Sigmoid colon (tissue), 7 donors: Measurements from ENCODE around the gene WWTR1. TPM values are rescaled to one million over a fixed set of nuclear protein-coding genes. Genes with fewer than 3 reads are reported as not detected.

ENCODE experiments used
- DNase-seq: peaks from one replicate; pipeline ENCODE4 v3.0.0-alpha.2; 2019
- H3K27ac ChIP-seq, 4 donors: fragments of 200-600 bp; sonication (generic); one replicate each; pipeline ENCODE4 v1.5.1; 2016 to 2019; ENCODE audit warnings: mild to moderate bottlenecking in 1 of 4
- H3K27me3 ChIP-seq, 3 donors: fragments of 200-600 bp; sonication (generic); one replicate each; pipeline ENCODE4 v1.5.1; 2019; ENCODE audit warnings: mild to moderate bottlenecking in 1 of 3
- H3K36me3 ChIP-seq, 4 donors: fragments of 200-600 bp; sonication (generic); one replicate each; pipeline ENCODE4 v1.5.1; 2016 to 2019
- H3K4me1 ChIP-seq, 4 donors: fragments of 200-600 bp; sonication (generic); one replicate each; pipeline ENCODE4 v1.5.1; 2017 to 2019
- H3K4me3 ChIP-seq, 4 donors: fragments of 200-600 bp; sonication (generic); one replicate each; pipeline ENCODE4 v1.5.1; 2017 to 2019; ENCODE audit warnings: mild to moderate bottlenecking in 2 of 4, moderate library complexity in 1 of 4
- H3K9me3 ChIP-seq, 4 donors: fragments of 200-600 bp in 3 of 4; sonication (generic) in 3 of 4; one replicate each; pipeline versions ENCODE4 v1.5.1 to v1.6.1; 2013 to 2019
- CTCF ChIP-seq, 4 experiments: fragments of 450-650 bp in 3 of 4; fragments of 200-600 bp in 1 of 4; IDR thresholded peaks; one replicate each; pipeline ENCODE4 v1.5.1; 2016 to 2019; ENCODE audit warnings: antibody characterized with exemption in 4 of 4, mild to moderate bottlenecking in 3 of 4, moderate library complexity in 2 of 4
- EP300 ChIP-seq, 4 donors: sonication (generic); formaldehyde crosslinking; IDR thresholded peaks; one replicate each; pipeline ENCODE4 v1.6.1; 2017; ENCODE audit warnings: antibody characterized with exemption in 4 of 4
- POLR2A ChIP-seq, 2 donors: fragments of 450-650 bp; IDR thresholded peaks; one replicate each; pipeline ENCODE4 v1.6.1; 2016; ENCODE audit warnings: antibody characterized with exemption in 2 of 2, mild to moderate bottlenecking in 2 of 2, moderate library complexity in 2 of 2
- POLR2AphosphoS5 ChIP-seq, 4 donors: sonication (generic); formaldehyde crosslinking; IDR thresholded peaks; one replicate each; pipeline ENCODE4 v1.6.1; 2017; ENCODE audit warnings: antibody characterized with exemption in 4 of 4
- WGBS, 2 donors: extraction: QIAGEN DNeasy Blood & Tissue Kit; methylation state at CpG; one replicate each; pipeline ENCODE4 v1.1.7; 2013; 5-methylcytosine and 5-hydroxymethylcytosine counted together
- intact Hi-C: fragments of 100-400 bp; cut with DNase I; formaldehyde crosslinking; loops from one replicate; pipeline ENCODE4 v1.15.1; 2023
- polyA plus RNA-seq, 3 donors: library from polyadenylated mRNA; stranded (reverse); fragments of 200-250 nt; gene quantifications; one replicate each; pipeline ENCODE4 v1.2.3, GENCODE V29; 2013
- total RNA-seq, 4 donors: library from RNA; depleted of rRNA; stranded (reverse); fragments of >200 nt; gene quantifications; one replicate each; pipeline ENCODE4 v1.1.0, GENCODE V29; 2016
- donor health status: healthy with polysubstance abuse.
- donor health status: Bipolar disorder and iron deficiency.
- donor health status: healthy.

WWTR1 gene
- total and polyA plus RNA-seq, 7 donors = 7.9 to 340 (median 243) TPM

- WGBS, 2 donors = 37 to 41% methylated on average over 11 of the region's 11 CpGs
- Histone ChIP-seq H3K36me3 (no peaks in the 10 kb centered on the region), H3K4me3 (no peak overlapping the region), H3K27me3 (no peaks in the 10 kb centered on the region), H3K27ac (no peak overlapping the region), H3K9me3 (no peaks in the 10 kb centered on the region), H3K4me1 (no peaks in the 10 kb centered on the region)
- DNase-seq = peak; percentile 80
- intact Hi-C loops = loop anchor here (2.0 to 10.0 kb wide), 2 partner anchors 277 to 369 kb away; partner anchors contain the start of gene HPS3
- no peak for TF ChIP-seq POLR2AphosphoS5 (IDR thresholded peaks at IDR 0.05)
- peak; percentile 68 to 81 (median 76) for TF ChIP-seq CTCF (IDR thresholded peaks at IDR 0.05)
- TF ChIP-seq POLR2A (IDR thresholded peaks at IDR 0.05) = no peak
- TF ChIP-seq EP300 (IDR thresholded peaks at IDR 0.05) = no peak
Measured at GRCh38 chr3:149494022-149494758, 163.6 kb downstream of the WWTR1 start.

GRCh38 chr3:149493315-149494021 is 164.4 kb downstream of the WWTR1 start:
- 62 to 84% methylated on average over 8 of the region's 8 CpGs for WGBS, 2 donors
- DNase-seq = no peak
- H3K27me3 ChIP-seq = no peaks in the 10 kb centered on the region
- intact Hi-C loops = loop anchor here (2.0 to 10.0 kb wide), 2 partner anchors 277 to 369 kb away; partner anchors contain the start of gene HPS3
- no peaks in the 10 kb centered on the region for H3K36me3 ChIP-seq
- no peak overlapping the region for H3K4me3 ChIP-seq
- no peak overlapping the region for H3K27ac ChIP-seq
- no peaks in the 10 kb centered on the region for H3K9me3 ChIP-seq
- H3K4me1 ChIP-seq = no peaks in the 10 kb centered on the region
- TF ChIP-seq CTCF (IDR thresholded peaks at IDR 0.05) = no peak
- TF ChIP-seq POLR2AphosphoS5 (IDR thresholded peaks at IDR 0.05) = no peak
- no peak for TF ChIP-seq POLR2A (IDR thresholded peaks at IDR 0.05)
- TF ChIP-seq EP300 (IDR thresholded peaks at IDR 0.05) = no peak

- intact Hi-C loops = loop anchor here (10.0 kb wide), 1 partner anchor 366 kb away; the partner anchor contains the start of gene HPS3
- Histone ChIP-seq H3K36me3 (no peaks in the 10 kb centered on the region), H3K9me3 (no peaks in the 10 kb centered on the region), H3K4me3 (no peak overlapping the region), H3K27ac (no peak overlapping the region), H3K27me3 (no peaks in the 10 kb centered on the region), H3K4me1 (no peaks in the 10 kb centered on the region)
- TF ChIP-seq POLR2AphosphoS5 (IDR thresholded peaks at IDR 0.05) = no peak
- no peak for TF ChIP-seq CTCF (IDR thresholded peaks at IDR 0.05)
- TF ChIP-seq EP300 (IDR thresholded peaks at IDR 0.05) = no peak
- no peak for TF ChIP-seq POLR2A (IDR thresholded peaks at IDR 0.05)
- DNase-seq = no peak
Measured at GRCh38 chr3:149490260-149490971, 167.4 kb downstream of the WWTR1 start.

GRCh38 chr3:149489060-149489690 is 168.7 kb downstream of the WWTR1 start:
- H3K27ac ChIP-seq = no peak overlapping the region
- H3K36me3 ChIP-seq = no peaks in the 10 kb centered on the region
- WGBS, 2 donors = 65 to 73% methylated on average over 6 of the region's 6 CpGs
- H3K4me3 ChIP-seq = no peak overlapping the region
- no peak for DNase-seq
- H3K27me3 ChIP-seq = no peaks in the 10 kb centered on the region
- intact Hi-C loops = no loop called here
- TF ChIP-seq POLR2A (IDR thresholded peaks at IDR 0.05) (no peak), POLR2AphosphoS5 (IDR thresholded peaks at IDR 0.05) (no peak), CTCF (IDR thresholded peaks at IDR 0.05) (no peak), EP300 (IDR thresholded peaks at IDR 0.05) (no peak)
- no peaks in the 10 kb centered on the region for H3K4me1 ChIP-seq
- no peaks in the 10 kb centered on the region for H3K9me3 ChIP-seq
